ENCODE results near the gene MREG.

The MREG gene, protein sequence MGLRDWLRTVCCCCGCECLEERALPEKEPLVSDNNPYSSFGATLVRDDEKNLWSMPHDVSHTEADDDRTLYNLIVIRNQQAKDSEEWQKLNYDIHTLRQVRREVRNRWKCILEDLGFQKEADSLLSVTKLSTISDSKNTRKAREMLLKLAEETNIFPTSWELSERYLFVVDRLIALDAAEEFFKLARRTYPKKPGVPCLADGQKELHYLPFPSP

DNA sequence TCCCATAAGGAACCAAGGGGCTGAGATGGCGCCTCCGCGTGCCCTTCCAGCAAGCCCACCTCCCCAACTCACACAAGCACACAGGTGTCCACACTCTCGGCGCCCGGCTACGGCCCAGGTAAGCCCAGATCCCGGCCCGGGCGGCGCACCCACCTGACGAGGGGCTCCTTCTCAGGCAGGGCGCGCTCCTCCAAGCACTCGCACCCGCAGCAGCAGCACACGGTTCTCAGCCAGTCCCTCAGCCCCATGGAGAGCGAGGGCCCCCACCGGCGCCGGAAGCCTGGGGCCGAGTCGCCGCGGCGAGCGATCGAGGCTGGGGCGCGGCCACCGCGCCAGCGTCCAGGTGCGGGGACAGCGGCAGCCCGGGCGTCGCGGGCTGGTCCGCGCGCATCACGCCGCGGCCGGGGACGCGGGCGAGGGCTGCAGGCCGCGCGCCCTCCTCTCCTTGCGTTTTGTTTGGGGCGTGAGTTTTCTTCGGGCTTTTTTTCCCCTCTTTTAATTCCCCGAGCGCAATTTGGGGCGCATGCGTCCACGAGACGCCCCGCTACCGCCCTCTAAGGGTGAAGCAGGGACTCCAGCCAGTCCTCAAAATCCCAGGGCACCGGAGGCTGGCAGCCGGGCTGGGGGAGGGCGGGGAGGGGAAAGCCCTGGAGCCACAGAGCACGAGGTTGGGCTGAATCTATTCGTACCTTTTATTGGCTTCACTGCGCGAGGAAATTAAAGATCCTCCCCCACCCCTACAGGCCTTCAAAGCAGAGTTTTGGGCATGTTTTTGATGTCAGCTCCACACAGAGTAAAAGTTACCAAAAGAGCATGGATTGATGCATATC is at the start of gene MREG:
Gene MREG (minus strand): TSS at position 472 of the 830 bp plus-strand sequence. CDS start 224 bp downstream, at position 248.
- Histone ChIP-seq H2AFZ (ENCODE audit: low read length) (no peak within 1 kb of the TSS), H3K27me3 (ENCODE audit: insufficient read depth, low read length) (no peaks in the 10 kb centered on the region), H3K9ac (ENCODE audit: low read length) (peak within 1 kb of the TSS; percentile 60), H3K36me3 (ENCODE audit: insufficient read depth, low read length) (no peaks in the 10 kb centered on the region), H3F3A (ENCODE audit: insufficient read depth, low read length) (no peaks in the 10 kb centered on the region), H3K9me3 (ENCODE audit: low read length) (no peaks in the 10 kb centered on the region), H3K4me1 (ENCODE audit: insufficient read depth, low read length, severe bottlenecking) (peaks cover 45% of the 10 kb centered on the region), H4K20me1 (ENCODE audit: insufficient read depth, low read length) (no peaks in the 10 kb centered on the region), H3K27ac (ENCODE audit: low read depth, low read length, poor library complexity, severe bottlenecking) (no peak within 1 kb of the TSS), H3K9me2 (ENCODE audit: low read depth, low read length) (no peaks in the 10 kb centered on the region), H3K4me2 (ENCODE audit: low read length) (peak within 1 kb of the TSS; percentile 74), H3K4me3 (ENCODE audit: low read depth, low read length, poor library complexity, severe bottlenecking) (peak within 1 kb of the TSS; percentile 66), H3K79me2 (ENCODE audit: insufficient read depth, low read length) (no peaks in the 10 kb centered on the region)
- no peak for TF ChIP-seq EZH2 (IDR thresholded peaks at IDR 0.05; ENCODE audit: borderline replicate concordance, low read length)
- TF ChIP-seq, protein P1, sequence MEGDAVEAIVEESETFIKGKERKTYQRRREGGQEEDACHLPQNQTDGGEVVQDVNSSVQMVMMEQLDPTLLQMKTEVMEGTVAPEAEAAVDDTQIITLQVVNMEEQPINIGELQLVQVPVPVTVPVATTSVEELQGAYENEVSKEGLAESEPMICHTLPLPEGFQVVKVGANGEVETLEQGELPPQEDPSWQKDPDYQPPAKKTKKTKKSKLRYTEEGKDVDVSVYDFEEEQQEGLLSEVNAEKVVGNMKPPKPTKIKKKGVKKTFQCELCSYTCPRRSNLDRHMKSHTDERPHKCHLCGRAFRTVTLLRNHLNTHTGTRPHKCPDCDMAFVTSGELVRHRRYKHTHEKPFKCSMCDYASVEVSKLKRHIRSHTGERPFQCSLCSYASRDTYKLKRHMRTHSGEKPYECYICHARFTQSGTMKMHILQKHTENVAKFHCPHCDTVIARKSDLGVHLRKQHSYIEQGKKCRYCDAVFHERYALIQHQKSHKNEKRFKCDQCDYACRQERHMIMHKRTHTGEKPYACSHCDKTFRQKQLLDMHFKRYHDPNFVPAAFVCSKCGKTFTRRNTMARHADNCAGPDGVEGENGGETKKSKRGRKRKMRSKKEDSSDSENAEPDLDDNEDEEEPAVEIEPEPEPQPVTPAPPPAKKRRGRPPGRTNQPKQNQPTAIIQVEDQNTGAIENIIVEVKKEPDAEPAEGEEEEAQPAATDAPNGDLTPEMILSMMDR (IDR thresholded peaks at IDR 0.05; ENCODE audit: low read length) = peak; percentile 52

DNA sequence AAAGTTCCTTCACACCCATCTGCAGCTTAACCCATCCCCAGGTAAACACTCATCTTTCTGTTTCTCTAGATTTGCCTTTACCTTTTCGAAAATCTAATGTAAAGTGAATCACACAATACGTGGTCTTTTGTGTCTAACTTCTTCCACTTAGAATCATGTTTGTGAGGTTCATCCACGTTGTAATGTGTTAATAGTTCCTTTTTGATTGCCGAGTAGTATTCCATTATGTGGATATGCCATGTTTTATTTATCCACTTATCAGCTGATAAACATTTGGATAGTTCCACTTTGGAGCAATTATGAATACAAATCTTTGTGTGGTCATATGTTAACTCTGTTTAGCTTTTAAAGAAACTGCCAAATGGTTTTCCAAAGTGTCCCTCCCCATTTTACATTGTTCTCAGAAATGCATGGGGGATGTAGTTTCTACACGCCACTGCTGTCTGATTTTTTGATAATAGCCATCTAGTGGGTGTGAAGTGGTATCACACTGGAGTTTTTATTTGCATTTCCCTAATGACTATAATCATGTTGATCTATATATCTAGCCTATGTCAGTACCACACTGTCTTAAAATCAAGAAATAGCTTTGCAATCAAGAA is 46.0 kb upstream of the MREG start:
- no peak overlapping the region for H3K4me3 ChIP-seq (ENCODE audit: low read depth, low read length, poor library complexity, severe bottlenecking)
- H3K4me1 ChIP-seq (ENCODE audit: insufficient read depth, low read length, severe bottlenecking) = peaks cover 9% of the 10 kb centered on the region
- TF ChIP-seq, protein P1 (IDR thresholded peaks at IDR 0.05; ENCODE audit: low read length) = peak; percentile 24; the same call in 1 of the 2 replicates
- no peak for TF ChIP-seq EZH2 (IDR thresholded peaks at IDR 0.05; ENCODE audit: borderline replicate concordance, low read length)
- H3F3A ChIP-seq (ENCODE audit: insufficient read depth, low read length) = no peaks in the 10 kb centered on the region
- H3K9me2 ChIP-seq (ENCODE audit: low read depth, low read length) = no peaks in the 10 kb centered on the region
- H3K9ac ChIP-seq (ENCODE audit: low read length) = no peak overlapping the region
- no peaks in the 10 kb centered on the region for H3K36me3 ChIP-seq (ENCODE audit: insufficient read depth, low read length)
- H3K27ac ChIP-seq (ENCODE audit: low read depth, low read length, poor library complexity, severe bottlenecking) = no peak overlapping the region
- H3K9me3 ChIP-seq (ENCODE audit: low read length) = peaks cover 3% of the 10 kb centered on the region; the same call in 1 of the 2 replicates
- H2AFZ ChIP-seq (ENCODE audit: low read length) = no peak overlapping the region
- H3K27me3 ChIP-seq (ENCODE audit: insufficient read depth, low read length) = peaks cover 4% of the 10 kb centered on the region; the same call in 1 of the 2 replicates
- H4K20me1 ChIP-seq (ENCODE audit: insufficient read depth, low read length) = no peaks in the 10 kb centered on the region
- H3K79me2 ChIP-seq (ENCODE audit: insufficient read depth, low read length) = no peaks in the 10 kb centered on the region
- no peak overlapping the region for H3K4me2 ChIP-seq (ENCODE audit: low read length)

DNA sequence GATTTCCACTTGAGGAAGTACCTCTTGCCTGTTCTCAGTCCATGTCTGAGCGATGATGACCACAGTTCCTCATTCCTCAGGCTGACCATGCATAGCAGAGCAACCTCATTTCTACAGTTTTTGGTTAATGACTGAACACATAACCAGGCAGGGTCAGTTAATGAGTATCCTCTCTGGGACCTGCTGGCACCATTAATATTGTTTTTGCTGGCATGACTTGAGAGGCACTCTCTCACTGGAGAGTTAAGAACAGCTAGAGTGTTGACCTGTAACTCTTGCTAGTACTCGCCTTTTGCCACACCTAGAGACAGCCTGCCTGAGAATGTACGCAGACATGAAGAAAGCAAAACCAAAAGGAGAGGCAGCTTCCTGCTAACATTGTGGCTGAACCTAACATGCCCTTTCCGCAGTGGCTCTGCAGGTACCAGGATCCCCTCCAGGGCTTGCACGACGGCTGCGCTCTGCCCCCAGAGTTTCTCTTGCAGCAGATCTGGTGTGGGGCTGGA is 44.4 kb upstream of the MREG start:
- H3K36me3 ChIP-seq (ENCODE audit: insufficient read depth, low read length) = no peaks in the 10 kb centered on the region
- peaks cover 4% of the 10 kb centered on the region; the same call in 1 of the 2 replicates for H3K27me3 ChIP-seq (ENCODE audit: insufficient read depth, low read length)
- peak overlapping the region; percentile 36; the same call in 1 of the 2 replicates for H3K4me2 ChIP-seq (ENCODE audit: low read length)
- H3K4me3 ChIP-seq (ENCODE audit: low read depth, low read length, poor library complexity, severe bottlenecking) = no peak overlapping the region
- peaks cover 3% of the 10 kb centered on the region; the same call in 1 of the 2 replicates for H3K9me3 ChIP-seq (ENCODE audit: low read length)
- H2AFZ ChIP-seq (ENCODE audit: low read length) = no peak overlapping the region
- TF ChIP-seq, protein P1 (IDR thresholded peaks at IDR 0.05; ENCODE audit: low read length) = no peak
- no peak for TF ChIP-seq EZH2 (IDR thresholded peaks at IDR 0.05; ENCODE audit: borderline replicate concordance, low read length)
- H3K9me2 ChIP-seq (ENCODE audit: low read depth, low read length) = no peaks in the 10 kb centered on the region
- H4K20me1 ChIP-seq (ENCODE audit: insufficient read depth, low read length) = no peaks in the 10 kb centered on the region
- no peak overlapping the region for H3K27ac ChIP-seq (ENCODE audit: low read depth, low read length, poor library complexity, severe bottlenecking)
- H3F3A ChIP-seq (ENCODE audit: insufficient read depth, low read length) = no peaks in the 10 kb centered on the region
- no peak overlapping the region for H3K9ac ChIP-seq (ENCODE audit: low read length)
- peaks cover 9% of the 10 kb centered on the region for H3K4me1 ChIP-seq (ENCODE audit: insufficient read depth, low read length, severe bottlenecking)
- H3K79me2 ChIP-seq (ENCODE audit: insufficient read depth, low read length) = no peaks in the 10 kb centered on the region
